Measurements from ENCODE around the gene DLG1.
"Not testable (repeated sequence)": the region's sequence is repeated elsewhere in the genome, so short reads cannot be mapped to it uniquely, and the experiment has no call there.

DLG1 gene

DNA sequence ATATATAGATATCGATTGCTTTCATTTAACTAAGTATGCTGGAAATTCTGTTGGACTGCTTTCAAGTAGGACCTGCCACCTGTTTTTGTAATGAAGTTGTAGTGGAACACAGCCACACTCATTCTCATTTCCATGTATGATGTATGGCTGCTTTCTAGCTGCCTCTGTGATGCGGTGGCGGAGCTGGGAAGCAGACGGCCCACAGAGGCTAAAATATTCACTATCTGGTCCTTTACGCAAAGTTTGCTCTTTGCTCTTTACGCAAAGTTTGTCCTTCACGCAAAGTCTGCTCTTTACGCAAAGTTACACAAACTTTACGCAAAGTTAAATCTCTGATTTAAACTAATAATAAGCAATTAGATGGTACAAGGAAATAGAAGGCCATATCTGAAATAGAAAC lies 91.5 kb downstream of the DLG1 start:
- no peak for DNase-seq

DNA sequence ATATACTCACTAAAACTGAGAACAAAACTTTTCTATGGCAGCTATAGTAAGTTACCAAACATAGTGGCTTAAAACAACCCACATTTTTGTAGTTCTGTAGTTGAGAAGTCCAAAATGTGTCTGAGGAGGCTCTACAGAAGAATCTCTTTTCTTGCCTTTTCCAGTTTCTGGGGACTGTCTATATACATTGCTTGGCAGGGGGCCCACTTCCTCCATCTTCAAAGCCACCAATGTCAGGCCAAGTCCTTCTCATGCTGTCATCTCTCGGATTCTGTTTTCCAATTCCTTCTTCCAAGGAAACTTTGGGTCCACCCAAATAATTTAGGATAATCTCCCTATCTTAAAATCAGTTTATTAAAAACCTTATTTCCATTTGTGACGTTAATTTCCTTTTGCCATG lies 92.7 kb downstream of the DLG1 start:
- no peak for DNase-seq

DNA sequence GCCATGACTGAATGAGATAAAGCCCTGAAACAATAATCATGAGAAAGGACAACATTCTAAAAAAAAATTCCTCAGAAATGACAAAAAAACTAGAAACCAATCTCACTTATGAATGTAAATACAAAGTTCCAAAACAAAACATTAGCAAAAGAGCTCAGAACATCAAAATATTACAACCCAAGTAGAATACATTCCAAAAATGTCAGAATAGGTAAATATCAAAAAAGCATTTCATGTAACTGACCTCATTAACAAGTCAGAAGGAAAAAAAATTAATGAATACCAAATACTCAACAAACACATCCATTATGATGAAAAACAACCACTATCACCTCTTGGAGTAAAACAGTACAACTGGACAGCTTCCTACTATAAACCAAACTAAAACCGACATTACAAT lies 93.1 kb downstream of the DLG1 start:
- no peak for DNase-seq

DNA sequence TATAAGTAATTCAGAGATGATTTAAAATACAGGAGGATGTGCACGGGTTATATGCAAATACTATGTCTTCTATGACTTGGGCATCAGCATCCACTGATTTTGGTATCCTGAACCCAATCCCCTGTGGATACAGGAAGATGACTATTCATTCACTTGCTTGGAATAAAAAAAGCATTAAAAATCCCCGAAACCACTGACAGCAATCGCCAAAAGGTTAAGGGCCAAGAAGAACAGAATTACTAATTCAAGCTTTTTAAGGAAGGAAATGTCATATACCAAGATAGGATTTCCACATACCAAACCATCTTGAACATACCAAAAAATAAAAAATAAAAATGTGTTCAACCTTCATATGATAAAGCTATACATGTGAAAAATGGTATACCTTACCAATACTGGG lies 93.7 kb downstream of the DLG1 start:
- no peak for DNase-seq

DNA sequence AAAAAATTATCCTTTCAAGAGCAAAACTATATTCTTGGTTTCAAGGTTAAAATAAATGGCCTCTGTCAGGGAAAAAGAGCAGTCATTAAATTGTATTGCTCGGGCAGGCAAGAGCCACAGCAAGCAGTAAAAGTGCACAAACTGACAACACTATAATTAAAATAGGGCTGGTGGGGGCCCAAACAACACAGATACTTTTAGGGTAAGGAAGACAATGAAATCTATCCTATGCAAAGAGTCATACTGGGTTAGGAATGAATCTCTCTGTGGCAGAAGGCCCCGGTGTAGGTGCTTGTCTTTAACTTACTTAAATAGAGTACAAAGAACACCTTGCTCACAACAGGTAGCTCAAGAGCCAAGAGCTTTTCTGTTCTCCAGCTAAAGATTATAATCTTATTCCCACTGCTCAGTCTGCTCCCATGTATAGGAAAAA lies 94.7 kb downstream of the DLG1 start:
- DNase-seq: no peak

DNA sequence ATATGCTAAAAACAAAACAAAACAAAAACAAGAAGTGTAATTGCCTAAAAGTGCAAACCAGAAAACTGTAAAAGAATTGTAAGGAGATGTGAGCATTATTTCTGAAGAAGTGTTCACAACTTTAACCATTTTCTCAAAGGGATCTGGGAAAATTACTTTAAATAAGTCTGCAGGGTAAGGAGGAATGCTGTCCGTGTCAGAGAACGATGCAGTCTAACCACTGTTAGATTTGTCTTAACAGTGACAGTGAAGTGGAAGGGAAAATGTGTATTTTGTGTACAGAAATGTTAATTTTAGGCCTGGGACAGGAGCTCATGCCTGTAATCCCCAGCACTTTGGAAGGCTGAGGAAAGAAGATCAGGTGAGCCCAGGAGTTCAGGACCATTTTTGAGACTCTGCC lies 95.7 kb downstream of the DLG1 start:
- DNase-seq: no peak

DNA sequence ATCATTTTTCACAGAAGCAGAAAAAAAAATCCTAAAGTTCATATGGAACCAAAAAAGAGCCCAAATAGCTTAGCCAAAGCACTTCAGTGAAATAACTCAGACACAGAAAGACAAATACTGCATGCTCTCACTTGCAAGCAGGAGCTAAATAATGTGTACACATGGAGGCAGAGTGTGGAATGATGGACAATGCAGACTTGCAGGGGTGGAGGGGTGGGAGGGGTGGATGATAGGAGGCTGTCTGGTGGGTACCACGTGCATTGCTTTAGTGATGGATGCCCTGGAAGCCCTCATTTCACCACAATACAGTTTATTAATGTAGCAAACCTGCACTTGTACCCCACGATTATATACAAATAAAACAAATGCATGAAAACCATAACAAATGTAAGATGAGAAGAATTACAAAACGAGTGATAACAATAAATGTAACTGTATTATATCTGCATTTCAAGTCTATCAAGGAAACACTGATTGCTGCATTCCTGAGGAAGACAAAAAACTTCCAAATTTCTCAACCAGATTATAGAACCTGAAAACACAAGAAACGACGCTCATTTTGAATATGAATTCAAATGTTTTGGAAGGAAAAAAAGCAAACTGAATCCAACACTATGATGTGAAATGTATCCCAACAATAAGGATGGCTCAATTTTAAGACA lies 96.5 kb downstream of the DLG1 start:
- no peak for DNase-seq

DNA sequence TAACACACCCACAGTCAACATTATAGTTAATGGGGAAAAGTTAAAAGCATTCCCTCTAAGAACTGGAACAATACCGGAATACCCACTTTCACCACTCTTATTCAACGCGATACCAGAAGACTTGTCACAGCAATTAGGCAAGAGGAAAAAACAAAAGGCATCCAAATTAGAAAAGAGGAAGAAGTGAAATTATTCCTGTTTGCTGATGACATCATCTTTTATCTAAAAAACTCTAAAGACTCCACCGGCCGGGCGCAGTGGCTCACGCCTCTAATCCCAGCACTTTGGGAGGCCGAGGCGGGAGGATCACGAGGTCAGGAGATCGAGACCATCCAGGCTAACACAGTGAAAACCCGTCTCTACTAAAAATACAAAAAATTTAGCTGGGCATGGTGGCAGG lies 97.6 kb downstream of the DLG1 start:
- DNase-seq: not testable (repeated sequence)

DNA sequence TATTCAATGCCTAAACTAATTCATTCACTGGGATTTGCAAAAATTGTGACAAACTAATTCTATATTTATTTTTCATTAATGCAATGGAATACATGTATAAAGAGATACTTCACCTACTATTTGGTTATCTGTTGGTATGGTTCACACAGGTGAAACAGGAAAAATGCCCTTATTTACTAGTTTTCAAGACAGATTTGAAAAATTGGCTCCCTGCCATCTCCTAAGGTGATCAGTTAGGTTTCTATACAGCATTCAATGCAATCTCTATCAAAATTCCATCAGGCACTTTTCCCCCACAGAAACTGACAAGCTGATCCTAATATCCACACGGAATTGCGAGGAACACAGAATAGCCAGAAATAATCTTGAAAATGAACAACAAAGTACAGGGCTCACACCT lies 101.1 kb downstream of the DLG1 start:
- no peak for DNase-seq

DNA sequence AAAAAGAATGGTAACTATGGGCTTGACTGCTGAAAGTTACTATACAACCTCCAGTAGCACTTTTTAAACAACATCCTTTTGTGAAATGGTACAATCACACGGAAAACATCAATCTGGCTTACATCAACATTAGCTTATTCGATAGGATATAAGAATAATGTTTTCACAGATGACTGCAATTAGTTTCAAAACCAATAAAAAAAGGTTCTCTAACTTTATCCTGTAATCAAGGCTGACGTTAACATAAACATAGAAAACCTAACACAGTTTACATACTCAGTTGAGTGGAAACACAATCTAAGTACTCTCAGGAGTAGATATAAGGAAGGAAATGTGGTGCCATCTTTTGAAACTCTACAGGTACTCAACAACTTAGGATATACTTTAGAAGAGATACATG lies 102.2 kb downstream of the DLG1 start:
- DNase-seq: no peak

DNA sequence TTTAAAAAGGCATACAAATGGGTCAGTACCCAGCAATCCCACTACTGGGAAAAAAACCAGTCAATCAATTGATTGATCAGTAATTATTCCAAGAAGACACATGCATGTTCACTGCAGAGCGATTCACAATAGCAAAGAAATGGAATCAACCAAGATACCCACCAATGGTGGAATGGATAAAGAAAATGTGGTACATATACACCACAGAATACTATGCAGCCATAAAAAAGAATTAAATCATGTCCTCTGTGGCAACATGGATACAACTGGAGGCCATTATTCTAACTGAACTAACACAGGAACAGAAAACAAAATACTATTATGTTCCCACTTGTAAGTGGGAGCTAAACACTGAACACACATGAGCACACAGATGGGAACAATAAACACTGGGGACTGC lies 103.1 kb downstream of the DLG1 start:
- DNase-seq: no peak

DNA sequence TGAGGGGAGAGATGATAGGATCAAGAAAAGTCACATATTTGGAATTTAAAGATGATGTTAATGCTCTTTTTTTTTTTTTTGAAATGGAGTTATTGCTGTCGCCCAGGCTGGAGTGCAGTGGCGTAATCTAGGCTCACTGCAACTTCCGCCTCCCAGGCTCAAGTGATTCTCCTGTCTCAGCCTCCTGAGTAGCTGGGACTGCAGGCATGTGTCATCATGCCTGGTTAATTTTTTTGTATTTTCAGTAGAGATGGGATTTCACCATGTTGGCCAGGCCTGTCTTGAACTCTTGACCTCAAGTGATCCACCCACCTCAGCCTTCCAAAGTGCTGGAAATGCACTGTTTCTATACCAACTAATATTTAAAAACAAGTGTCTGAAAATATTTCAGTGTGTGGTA lies 104.7 kb downstream of the DLG1 start:
- not testable (repeated sequence) for DNase-seq

DNA sequence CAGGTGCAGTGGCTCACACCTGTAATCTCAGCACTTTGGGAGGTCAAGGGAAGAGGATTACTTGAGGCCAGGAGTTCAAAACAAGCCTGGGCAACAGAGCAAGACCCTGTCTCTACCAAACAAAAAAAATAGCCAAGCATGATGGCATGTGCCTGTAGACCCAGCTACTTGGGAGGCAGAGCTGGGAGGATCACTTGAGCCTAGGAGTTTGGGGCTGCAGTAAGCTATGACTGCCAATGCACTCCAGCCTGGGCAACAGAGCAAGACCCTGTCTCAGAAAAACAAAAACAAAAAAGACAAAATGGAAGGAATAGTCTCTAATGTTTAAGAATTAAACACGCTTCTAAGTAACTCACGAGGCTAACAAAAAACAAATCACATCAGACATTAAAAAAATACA lies 106.5 kb downstream of the DLG1 start:
- DNase-seq: no peak

DNA sequence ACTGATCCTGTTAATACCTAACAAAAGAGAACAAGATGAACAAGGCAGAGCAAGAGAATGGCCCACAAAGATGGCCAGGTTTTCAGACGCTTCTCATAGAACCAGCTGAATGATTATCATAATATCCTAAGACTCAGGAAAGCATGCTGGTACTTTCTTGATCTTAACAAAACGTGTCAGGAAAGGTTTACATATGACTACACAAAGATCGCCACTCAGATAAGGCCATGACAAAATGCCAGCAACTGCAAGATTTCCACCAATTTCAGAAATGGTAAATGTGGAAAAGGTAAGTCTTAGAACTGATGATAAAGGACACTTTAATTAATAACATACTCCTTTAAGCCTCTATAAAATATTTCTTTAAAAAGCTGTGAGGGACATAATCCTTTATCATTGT lies 108.8 kb downstream of the DLG1 start:
- DNase-seq: no peak

DNA sequence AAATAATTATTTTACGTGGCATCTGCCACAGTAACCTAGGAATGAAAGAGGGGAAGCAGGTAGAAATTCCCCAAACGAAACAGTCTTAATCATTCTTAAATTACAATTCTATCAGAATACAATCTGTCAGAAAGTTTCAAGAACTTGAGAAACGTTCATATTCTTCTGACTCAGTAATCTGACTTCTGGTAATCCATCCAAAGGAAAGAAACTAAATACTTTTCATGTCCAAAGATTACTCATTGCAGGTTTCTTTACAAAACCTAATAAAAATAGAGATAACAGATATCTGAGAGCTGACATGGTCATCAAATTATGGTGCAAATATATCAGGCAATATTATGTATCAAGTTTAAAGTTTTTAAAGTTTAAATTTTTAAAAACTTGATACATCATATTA lies 109.4 kb downstream of the DLG1 start:
- no peak for DNase-seq

DNA sequence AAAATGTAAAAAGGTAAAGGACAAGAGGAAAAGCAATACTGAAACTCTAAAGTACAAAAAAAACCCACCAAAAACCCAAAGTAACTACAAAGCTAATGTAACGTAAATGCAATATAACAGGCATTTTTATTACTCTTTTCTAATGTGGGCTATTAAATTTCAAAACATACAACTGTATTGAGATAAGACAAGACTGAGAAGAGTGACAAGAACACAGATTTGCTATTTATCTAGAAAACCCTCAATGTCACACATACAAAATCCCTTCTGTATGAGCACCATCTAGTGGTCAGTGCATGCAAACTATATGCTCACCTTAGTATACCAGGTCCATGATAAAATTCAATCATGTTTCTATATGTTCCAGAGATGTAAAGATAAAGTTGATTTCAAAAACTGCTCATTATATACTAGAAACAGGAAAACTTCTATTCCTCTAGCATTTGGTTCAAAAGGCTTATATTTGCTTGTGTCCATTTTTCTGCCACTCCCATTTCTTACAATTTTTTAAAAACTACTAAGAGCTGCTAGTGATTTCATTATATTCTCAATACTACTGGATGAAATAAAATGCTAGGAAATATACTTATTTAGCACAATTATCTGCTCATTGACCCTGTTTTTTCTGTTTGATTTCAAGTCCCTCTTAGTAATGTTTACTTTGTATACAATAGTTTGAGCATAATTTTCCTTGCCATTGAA lies 111.4 kb downstream of the DLG1 start:
- DNase-seq: peak; percentile 19

DNA sequence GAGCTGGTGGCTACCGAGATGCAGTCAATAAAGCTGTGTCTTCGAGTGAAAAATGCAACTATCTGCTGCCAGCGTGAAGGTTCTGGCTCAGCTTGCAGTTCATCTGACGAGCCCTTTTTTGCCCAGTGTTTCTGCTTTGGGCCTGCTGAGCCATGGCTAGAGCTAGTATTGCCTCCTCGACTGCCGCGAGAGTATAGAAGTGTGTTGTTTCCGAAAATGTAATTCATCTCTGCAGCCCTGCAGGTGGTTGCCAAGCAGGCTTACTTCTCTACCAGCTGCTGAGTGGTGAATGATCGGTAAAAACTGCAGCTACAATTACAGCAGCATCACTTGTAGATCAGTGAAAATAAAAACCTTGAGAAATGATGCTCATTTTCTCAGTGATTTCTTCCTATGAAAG lies 114.8 kb downstream of the DLG1 start:
- no peak for DNase-seq

DNA sequence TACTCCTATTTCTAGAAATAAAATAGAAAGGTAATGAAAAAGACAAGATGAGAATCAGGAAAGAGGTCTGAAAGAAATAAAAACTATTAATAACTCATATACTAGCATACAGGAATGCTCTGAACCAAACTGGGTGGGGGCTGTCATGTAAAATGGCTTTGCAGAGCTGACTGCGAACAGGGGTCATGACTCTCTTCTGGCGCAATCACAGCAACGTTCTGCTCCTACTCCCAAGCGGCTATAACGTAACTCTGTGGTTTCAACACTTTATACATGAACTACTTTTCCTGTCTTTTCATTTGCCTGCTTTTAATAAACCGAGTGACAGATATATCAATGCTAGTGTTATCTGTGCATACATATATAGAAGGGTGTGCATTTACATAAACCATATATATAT lies 116.7 kb downstream of the DLG1 start:
- no peak for DNase-seq

DNA sequence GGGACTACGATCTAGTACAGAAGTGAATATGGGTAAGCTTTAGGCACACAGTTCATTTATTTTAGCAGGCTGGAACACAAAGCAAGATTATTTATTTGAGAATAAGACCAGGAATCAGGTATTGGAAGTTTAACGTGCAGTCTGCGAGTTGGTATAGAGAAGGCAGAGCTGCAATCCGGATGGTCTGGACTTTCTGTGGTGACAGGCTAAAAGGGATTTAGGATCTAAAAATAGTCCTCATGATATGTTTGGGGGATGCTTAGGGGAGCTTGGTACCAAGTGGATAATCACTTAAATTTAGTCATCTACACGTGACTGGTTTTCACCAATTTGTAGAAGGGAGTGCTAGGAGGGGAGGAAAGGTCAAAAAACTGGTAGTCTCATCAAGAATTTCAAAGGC lies 119.4 kb downstream of the DLG1 start:
- no peak for DNase-seq

DNA sequence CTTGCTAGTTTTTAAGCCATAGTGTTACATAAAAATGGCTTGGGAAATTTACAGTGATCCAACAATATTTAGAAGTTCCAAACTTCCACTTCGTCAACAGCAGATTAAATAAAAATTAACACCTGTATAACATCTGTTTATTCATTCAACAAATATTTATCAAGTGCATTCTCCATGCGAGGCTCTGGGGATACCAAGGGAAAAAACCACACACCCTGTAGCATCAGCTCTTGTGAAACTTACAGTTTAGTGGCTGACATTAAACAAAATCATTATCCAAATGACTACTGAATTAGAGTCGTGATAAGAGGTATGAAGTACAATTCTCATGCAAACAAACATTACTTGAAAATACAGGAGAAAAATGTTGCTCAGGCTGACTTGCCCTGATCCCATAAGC lies 122.9 kb downstream of the DLG1 start:
- DNase-seq: no peak

DNA sequence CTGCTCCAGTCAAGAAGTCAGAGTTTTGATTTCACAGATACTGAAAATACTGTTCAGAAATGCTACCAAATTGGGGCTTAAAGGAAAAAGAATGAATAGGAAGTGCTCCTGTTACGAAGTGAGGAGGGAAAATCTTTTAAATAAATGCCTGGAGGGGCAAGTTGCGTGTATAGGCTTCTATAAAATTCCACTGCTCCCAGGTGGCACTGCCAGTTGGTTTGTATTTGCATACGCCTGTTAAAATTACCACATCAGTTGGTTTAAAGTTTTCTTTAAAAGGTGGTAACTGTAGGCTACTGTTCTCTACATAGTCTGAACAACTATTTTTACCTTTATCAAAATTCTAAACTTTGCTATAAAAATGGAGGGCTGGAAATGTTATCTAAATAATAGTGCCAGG lies 123.5 kb downstream of the DLG1 start:
- DNase-seq: no peak

DNA sequence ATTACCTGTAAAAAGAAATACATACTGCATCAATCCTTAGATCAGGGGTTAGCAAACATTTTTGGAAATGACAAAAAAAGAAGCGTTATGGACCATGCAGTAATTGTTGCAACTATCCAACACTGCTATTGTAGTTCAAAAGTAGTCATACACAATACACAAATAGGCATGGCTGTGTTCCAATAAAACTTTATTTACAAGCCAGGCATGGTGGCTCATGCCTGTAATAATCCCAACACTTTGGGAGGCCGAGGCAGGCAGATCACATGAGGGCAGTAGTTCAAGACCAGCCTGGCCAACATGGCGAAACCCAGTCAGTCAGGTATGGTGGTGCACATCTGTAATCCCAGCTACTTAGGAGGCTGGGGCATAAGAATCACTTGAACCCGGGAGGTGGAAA lies 124.8 kb downstream of the DLG1 start:
- DNase-seq: no peak

DNA sequence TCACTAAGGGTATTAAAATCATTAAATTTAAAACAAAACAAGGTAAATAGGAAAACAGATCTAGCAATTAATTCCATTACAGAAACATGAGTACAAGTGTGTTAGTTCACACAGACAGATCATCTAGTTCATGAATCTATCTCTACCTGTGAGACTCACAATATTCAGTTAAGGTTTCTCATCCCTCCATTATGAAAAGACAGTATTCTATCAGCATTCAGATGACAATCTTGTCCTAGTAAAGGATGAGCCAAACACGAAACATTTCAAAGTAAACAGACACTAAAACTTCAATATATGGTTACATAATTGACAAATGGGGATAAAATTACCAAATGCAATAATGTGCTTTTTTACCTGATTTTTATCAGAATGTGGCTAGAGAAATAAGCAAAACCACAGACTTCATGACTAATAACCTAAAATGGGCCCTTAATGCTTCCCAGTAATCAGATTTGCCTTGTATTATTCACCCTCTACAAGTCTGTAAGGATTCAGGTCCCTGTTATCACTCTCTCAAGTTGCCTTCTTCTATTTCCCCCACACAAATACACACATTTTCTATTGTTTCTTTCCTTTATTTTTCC lies 126.8 kb downstream of the DLG1 start:
- DNase-seq: no peak

DNA sequence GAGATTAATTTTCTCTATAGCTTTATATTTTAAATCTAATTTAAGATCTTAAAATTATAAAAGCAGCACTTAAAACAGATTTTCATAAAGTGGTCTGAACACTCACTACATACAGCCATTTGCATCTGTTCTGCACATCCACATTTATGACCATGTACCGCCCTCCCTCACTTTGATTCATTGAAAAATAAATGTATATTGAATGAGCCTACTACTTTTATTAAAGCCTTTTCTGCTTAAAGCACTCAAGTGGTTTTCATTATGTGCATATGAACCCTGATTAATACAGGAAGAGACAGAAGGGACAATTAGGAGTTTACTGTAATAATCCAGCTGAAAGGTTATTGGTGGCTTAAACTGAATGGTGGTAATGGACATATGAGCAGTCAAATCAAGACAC lies 129.4 kb downstream of the DLG1 start:
- DNase-seq: no peak

DNA sequence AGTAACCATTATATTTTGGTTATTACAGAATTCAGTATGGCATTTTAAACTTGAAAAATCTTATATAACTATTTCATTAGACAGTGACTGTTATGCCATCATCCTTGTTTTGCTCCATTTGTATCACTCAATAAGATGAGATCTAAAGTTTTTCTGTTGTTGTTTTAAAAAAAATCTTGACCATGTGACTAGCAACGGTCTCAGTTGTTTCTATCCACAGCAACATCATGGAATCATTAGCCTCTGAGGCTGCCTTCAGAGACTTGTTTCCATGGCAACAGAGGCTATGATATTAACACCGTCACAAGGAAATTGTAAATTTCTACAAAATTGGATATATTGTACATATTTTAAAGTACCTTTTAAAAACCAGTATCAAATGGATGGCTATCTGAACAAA lies 129.8 kb downstream of the DLG1 start:
- no peak for DNase-seq

Measured in CD4-positive, alpha-beta T cell treated with Interleukin-17A for 4 hours (primary cell).